ENCODE data around the gene BTN3A1.
"Not testable (repeated sequence)": the region's sequence is repeated elsewhere in the genome, so short reads cannot be mapped to it uniquely, and the experiment has no call there.

Gene BTN3A1

GRCh38 chr6:26412954-26413353 is 10.9 kb downstream of the BTN3A1 start:
- in situ Hi-C loops (cut with MboI; ENCODE audit: low sequenced_read_pairs) = no loop called here
- no peaks in the 10 kb centered on the region for H3K4me1 ChIP-seq
- H3K27me3 ChIP-seq (ENCODE audit: low read depth) = no peaks in the 10 kb centered on the region
- no peaks in the 10 kb centered on the region for H3K36me3 ChIP-seq (replicated peaks)
- H3K4me3 ChIP-seq = no peak overlapping the region
- DNase-seq (ENCODE audit: low spot score in 2 of 2) = no peak
- no peaks in the 10 kb centered on the region for H3K9me3 ChIP-seq

GRCh38 chr6:26414281-26414680 is 12.2 kb downstream of the BTN3A1 start:
- Histone ChIP-seq H3K36me3 (replicated peaks) (no peaks in the 10 kb centered on the region), H3K4me3 (no peak overlapping the region), H3K4me1 (no peaks in the 10 kb centered on the region), H3K27me3 (ENCODE audit: low read depth) (no peaks in the 10 kb centered on the region), H3K9me3 (peaks cover 4% of the 10 kb centered on the region; the same call in 1 of the 2 replicates)
- no peak for DNase-seq (ENCODE audit: low spot score in 2 of 2)
- in situ Hi-C loops (cut with MboI; ENCODE audit: low sequenced_read_pairs) = no loop called here

GRCh38 chr6:26415036-26415614 is 13.1 kb downstream of the BTN3A1 start:
- Histone ChIP-seq H3K27me3 (ENCODE audit: low read depth) (no peaks in the 10 kb centered on the region), H3K4me1 (no peaks in the 10 kb centered on the region), H3K9me3 (peaks cover 4% of the 10 kb centered on the region; the same call in 1 of the 2 replicates), H3K4me3 (no peak overlapping the region), H3K36me3 (replicated peaks) (no peaks in the 10 kb centered on the region)
- in situ Hi-C loops (cut with MboI; ENCODE audit: low sequenced_read_pairs) = no loop called here
- no peak for DNase-seq (ENCODE audit: low spot score in 2 of 2)

GRCh38 chr6:26415791-26416190 is 13.7 kb downstream of the BTN3A1 start:
- no peak for DNase-seq (ENCODE audit: low spot score in 2 of 2)
- in situ Hi-C loops (cut with MboI; ENCODE audit: low sequenced_read_pairs) = no loop called here
- peaks cover 4% of the 10 kb centered on the region; the same call in 1 of the 2 replicates for H3K9me3 ChIP-seq
- no peak overlapping the region for H3K4me3 ChIP-seq
- no peaks in the 10 kb centered on the region for H3K36me3 ChIP-seq (replicated peaks)
- no peaks in the 10 kb centered on the region for H3K27me3 ChIP-seq (ENCODE audit: low read depth)
- H3K4me1 ChIP-seq = peaks cover 1% of the 10 kb centered on the region

GRCh38 chr6:26416288-26416687 is 14.2 kb downstream of the BTN3A1 start:
- DNase-seq (ENCODE audit: low spot score in 2 of 2) = no peak
- H3K4me1 ChIP-seq = peaks cover 4% of the 10 kb centered on the region
- H3K36me3 ChIP-seq (replicated peaks) = no peaks in the 10 kb centered on the region
- H3K27me3 ChIP-seq (ENCODE audit: low read depth) = no peaks in the 10 kb centered on the region
- in situ Hi-C loops (cut with MboI; ENCODE audit: low sequenced_read_pairs) = no loop called here
- H3K9me3 ChIP-seq = peaks cover 4% of the 10 kb centered on the region; the same call in 1 of the 2 replicates
- no peak overlapping the region for H3K4me3 ChIP-seq

GRCh38 chr6:26418077-26418476 is 16.0 kb downstream of the BTN3A1 start:
- H3K36me3 ChIP-seq (replicated peaks); H3K27me3 ChIP-seq (ENCODE audit: low read depth); H3K9me3 ChIP-seq; H3K4me1 ChIP-seq; in situ Hi-C loops (cut with MboI; ENCODE audit: low sequenced_read_pairs); DNase-seq (ENCODE audit: low spot score in 2 of 2); H3K4me3 ChIP-seq: not testable (repeated sequence)

GRCh38 chr6:26418795-26419194 is 16.7 kb downstream of the BTN3A1 start:
- H3K4me1 ChIP-seq; H3K27me3 ChIP-seq (ENCODE audit: low read depth); H3K9me3 ChIP-seq; DNase-seq (ENCODE audit: low spot score in 2 of 2); H3K4me3 ChIP-seq; in situ Hi-C loops (cut with MboI; ENCODE audit: low sequenced_read_pairs); H3K36me3 ChIP-seq (replicated peaks): not testable (repeated sequence)

DNA sequence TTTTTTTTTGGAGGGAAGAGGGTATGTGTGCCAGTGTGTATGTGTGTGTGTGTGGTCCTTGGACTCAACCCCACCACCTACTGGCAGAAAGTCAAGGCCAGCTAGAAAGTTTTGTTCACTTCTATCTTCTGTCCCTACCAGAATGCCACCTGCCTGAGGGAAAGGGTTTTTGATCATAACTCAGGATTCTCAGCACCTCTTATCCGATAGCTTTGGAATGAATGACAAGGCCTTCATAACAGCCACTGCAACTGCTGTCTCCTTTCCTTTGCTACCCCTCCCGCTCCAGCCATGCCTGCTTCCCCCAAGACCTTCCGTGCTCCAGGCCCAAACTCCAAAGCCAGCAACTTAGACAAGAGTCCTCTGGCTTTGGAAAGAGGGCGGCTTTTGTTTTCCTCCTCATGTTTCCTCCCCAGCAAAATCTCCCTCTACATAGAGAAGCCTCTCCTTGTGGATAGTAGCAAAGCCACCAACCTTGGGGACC is 18.7 kb downstream of the BTN3A1 start:
- peaks cover 5% of the 10 kb centered on the region; the same call in 1 of the 2 replicates for H3K36me3 ChIP-seq (replicated peaks)
- DNase-seq (ENCODE audit: low spot score in 2 of 2) = peak; percentile 16 to 59
- peak overlapping the region; percentile 58 for H3K4me3 ChIP-seq
- in situ Hi-C loops (cut with MboI; ENCODE audit: low sequenced_read_pairs) = no loop called here
- peaks cover 4% of the 10 kb centered on the region for H3K4me1 ChIP-seq
- H3K9me3 ChIP-seq = peaks cover 4% of the 10 kb centered on the region; the same call in 1 of the 2 replicates
- no peaks in the 10 kb centered on the region for H3K27me3 ChIP-seq (ENCODE audit: low read depth)

DNA sequence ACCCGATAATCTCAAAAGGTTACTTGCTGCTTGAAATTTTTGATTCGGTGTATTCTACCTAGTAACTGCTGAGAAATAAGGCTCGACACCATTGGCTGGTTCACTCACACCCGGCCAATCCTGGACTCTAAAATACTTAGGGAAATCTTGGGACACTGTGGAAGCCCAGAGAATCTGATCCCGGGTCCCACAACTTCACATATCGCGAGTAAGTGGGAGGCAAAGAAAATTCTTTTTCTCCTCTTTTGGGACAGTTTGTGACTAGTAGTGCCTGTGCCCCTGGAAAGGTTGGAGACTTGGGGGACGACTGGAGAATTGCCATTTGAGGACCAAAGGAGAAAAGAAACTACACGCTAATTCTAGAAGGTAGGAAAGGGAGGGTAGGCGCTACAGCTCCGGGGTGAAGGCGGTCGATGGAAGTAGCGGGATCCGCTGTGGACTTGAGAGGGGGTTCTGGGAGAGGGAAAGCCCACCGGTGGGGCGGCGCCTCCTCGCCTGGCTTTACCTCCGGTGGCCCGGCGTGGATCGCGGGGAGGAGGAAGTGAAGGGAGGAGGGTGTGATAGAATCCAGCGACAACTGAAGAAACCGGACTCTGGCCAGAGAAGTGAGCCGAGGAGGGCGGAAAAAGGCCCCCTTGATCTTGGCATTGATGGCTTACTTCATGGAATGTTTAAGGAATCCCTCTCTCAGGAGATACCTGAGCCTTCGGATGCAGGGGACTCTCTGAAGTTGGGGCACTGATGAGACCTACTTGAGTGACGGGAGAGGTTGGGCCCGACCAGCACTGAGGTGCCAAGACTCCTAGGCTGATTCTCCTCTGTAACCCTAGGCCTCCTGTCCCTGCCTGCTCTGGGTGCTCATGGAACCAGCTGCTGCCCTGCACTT is 19.4 kb downstream of the BTN3A1 start:
- H3K4me1 ChIP-seq = peaks cover 4% of the 10 kb centered on the region
- H3K36me3 ChIP-seq (replicated peaks) = peaks cover 5% of the 10 kb centered on the region; the same call in 1 of the 2 replicates
- in situ Hi-C loops (cut with MboI; ENCODE audit: low sequenced_read_pairs) = no loop called here

DNA sequence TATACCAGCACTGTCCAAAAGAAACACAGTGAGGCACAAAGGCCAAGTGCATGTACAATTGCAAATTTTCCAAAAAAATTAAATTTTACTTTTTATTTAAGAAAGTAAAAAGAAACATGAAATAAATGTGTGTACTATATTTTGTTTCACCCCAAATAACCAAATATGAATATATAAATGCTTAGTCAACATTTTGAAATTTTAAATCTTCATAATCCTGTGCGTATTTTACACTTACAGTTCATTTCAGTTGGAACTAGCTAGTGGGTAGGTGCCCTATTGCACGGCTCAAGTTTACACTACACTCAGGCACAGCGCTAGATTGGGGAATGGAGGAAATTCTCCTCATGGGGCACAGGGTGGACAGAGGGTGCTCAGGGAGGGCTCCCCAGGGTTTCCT is 20.3 kb downstream of the BTN3A1 start:
- peaks cover 4% of the 10 kb centered on the region; the same call in 1 of the 2 replicates for H3K9me3 ChIP-seq
- no peak for DNase-seq (ENCODE audit: low spot score in 2 of 2)
- in situ Hi-C loops (cut with MboI; ENCODE audit: low sequenced_read_pairs) = no loop called here
- H3K4me1 ChIP-seq = peaks cover 4% of the 10 kb centered on the region
- H3K36me3 ChIP-seq (replicated peaks) = peaks cover 5% of the 10 kb centered on the region; the same call in 1 of the 2 replicates
- H3K4me3 ChIP-seq = peak overlapping the region; percentile 58
- H3K27me3 ChIP-seq (ENCODE audit: low read depth) = no peaks in the 10 kb centered on the region

More for the DNA sequence above, 19.4 kb downstream of the BTN3A1 start:
- Histone ChIP-seq H3K27me3 (ENCODE audit: low read depth) (no peaks in the 10 kb centered on the region), H3K4me3 (peak overlapping the region; percentile 58), H3K9me3 (peaks cover 4% of the 10 kb centered on the region; the same call in 1 of the 2 replicates)
- peak; percentile 78 to 90 for DNase-seq (ENCODE audit: low spot score in 2 of 2)

DNA sequence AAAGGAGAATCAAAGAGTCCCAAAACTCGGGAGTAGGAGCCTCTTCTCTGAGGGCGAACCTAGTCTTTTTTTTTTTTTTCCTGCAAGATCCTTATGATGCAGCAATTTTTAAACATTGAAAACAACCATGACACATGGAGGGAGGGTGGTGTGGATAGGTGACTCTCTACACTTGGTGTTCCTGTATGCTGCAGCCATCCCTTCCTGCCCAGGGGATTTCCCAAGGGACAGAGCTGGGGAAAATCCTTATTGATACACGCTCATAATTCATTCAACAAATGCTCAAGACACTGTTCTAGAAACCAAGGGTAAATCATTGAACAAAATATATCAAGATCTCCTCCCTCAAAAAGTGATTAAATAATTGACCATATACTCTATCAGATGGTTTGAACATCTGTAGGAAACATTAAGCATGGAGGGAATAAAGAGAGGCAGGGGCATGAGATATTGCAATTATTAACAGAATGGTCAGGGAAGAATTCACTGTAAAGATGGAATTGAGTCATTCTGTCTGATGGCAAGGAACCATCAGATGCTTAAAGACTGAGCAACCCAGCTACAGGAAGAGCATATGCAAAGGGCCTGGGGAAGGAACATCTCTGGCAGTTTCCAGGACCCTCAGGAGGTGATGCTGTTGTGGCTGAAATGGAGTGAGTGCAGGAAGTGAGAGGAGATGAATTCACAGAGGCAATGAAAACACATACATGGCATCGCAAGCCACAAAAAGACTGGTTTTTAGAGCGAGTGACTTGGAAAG is 24.8 kb downstream of the BTN3A1 start:
- no peaks in the 10 kb centered on the region for H3K4me1 ChIP-seq
- no peaks in the 10 kb centered on the region for H3K9me3 ChIP-seq
- DNase-seq (ENCODE audit: low spot score in 2 of 2) = no peak
- H3K36me3 ChIP-seq (replicated peaks) = peaks cover 11% of the 10 kb centered on the region
- no peak overlapping the region for H3K4me3 ChIP-seq
- in situ Hi-C loops (cut with MboI; ENCODE audit: low sequenced_read_pairs) = no loop called here
- no peaks in the 10 kb centered on the region for H3K27me3 ChIP-seq (ENCODE audit: low read depth)

- no peaks in the 10 kb centered on the region for H3K27me3 ChIP-seq (ENCODE audit: low read depth)
- no peak overlapping the region for H3K4me3 ChIP-seq
- H3K36me3 ChIP-seq (replicated peaks) = peaks cover 15% of the 10 kb centered on the region
- in situ Hi-C loops (cut with MboI; ENCODE audit: low sequenced_read_pairs) = no loop called here
- DNase-seq (ENCODE audit: low spot score in 2 of 2) = no peak
- no peaks in the 10 kb centered on the region for H3K9me3 ChIP-seq
- H3K4me1 ChIP-seq = no peaks in the 10 kb centered on the region
Measured at GRCh38 chr6:26427451-26427809, 25.4 kb downstream of the BTN3A1 start.

DNA sequence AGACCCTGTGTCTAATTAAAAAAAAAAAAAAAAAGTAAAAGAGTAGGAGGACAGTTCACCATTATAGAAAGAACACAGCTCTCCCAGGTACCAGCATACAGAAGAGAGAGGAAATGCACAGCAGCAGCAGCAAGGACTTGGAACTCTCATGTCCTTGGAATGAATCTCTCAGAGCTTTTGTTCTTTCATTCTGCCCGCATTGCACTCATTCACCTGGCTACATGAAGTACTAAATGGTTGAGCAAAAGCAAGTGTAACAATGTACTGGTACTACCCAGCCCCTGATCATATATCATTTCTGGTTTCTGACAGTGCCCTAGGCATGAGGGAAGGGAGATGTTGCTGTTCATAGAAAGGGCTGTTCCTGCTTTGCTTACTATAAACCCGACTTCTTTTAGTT is 26.1 kb downstream of the BTN3A1 start:
- Histone ChIP-seq H3K4me1 (no peaks in the 10 kb centered on the region), H3K4me3 (no peak overlapping the region), H3K27me3 (ENCODE audit: low read depth) (no peaks in the 10 kb centered on the region), H3K36me3 (replicated peaks) (peaks cover 13% of the 10 kb centered on the region), H3K9me3 (no peaks in the 10 kb centered on the region)
- in situ Hi-C loops (cut with MboI; ENCODE audit: low sequenced_read_pairs) = no loop called here
- DNase-seq (ENCODE audit: low spot score in 2 of 2) = no peak

Measured in HAP-1 (cell line).